GM18498 (cell line): Measurements from ENCODE around the gene TTLL11.
A peak's percentile ranks its signal among the peaks of the same experiment; 100 is the strongest.

Experiments used
- ATAC-seq: cut with Tn5 transposase; IDR thresholded peaks from one replicate; pipeline ENCODE4 v1.9.1; 2021; ENCODE audit warnings: mild to moderate bottlenecking, moderate library complexity; ENCODE audit not compliant: unreplicated experiment

The TTLL11 gene

GRCh38 chr9:122092611-122093506, at the start of gene TTLL11:
Gene TTLL11, minus strand, starts transcription at chr9:122093308. Its CDS starts 160 bp downstream, at chr9:122093148.
- ATAC-seq: peak; percentile 88

DNA sequence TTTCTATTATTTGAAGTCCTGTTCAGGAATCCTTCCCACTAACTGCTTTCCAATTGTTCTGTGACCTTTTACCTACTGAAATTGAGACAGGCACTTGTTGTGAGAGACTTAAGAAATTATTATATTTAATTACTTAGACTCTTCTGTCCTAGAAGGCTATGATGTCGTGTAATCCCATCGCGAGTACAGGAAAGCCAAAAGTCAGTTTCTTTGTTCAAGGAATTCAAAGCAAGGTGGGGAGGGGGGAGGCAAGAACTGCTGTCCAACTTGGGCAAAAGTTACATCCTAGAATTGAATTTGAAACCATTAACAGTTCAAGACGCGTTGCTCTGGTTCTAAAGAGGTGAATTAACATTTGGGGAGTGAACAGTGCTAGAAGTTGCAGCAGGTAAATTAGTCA, 48.6 kb upstream of the TTLL11 start:
- no peak for ATAC-seq

GRCh38 chr9:122140368-122141193, 47.5 kb upstream of the TTLL11 start:
- no peak for ATAC-seq

- no peak for ATAC-seq
Measured at GRCh38 chr9:122138560-122139268, 45.6 kb upstream of the TTLL11 start.

GRCh38 chr9:122135529-122135859, 42.4 kb upstream of the TTLL11 start:
- ATAC-seq: no peak

DNA sequence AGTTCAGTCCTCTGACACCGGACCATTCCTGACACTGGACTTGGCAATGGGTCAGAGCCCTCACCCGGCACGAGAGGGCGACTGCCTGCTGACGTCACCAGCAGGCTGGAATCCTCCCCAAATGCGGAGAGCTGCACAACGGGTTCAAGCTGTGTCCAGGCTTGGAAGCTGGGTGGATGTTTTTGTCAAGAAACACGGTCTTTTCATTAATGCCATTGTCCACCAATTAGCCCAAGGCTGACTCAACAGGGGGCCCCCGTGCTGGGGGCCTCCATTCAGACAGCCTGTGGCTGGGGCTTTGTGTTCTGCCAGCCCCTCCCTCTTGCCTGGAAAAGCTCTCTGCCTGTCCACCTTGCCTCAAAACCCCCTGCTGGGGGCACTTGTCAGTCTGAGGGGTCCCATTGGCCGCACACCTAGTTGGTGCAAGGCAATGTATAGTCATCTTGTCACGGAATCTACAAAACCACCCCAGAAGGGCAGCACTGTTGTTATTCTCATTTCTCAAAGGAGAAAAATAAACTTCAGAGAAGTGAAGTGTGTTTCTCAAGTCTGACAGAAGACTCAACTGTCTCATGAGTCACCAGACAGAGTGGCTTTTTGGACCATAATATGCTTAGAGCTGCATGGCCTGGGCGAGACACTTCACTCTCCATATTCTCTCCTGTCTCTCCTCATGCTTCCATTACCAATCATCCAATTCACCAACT, 41.9 kb upstream of the TTLL11 start:
- no peak for ATAC-seq

GRCh38 chr9:122133984-122134535, 41.0 kb upstream of the TTLL11 start:
- no peak for ATAC-seq

DNA sequence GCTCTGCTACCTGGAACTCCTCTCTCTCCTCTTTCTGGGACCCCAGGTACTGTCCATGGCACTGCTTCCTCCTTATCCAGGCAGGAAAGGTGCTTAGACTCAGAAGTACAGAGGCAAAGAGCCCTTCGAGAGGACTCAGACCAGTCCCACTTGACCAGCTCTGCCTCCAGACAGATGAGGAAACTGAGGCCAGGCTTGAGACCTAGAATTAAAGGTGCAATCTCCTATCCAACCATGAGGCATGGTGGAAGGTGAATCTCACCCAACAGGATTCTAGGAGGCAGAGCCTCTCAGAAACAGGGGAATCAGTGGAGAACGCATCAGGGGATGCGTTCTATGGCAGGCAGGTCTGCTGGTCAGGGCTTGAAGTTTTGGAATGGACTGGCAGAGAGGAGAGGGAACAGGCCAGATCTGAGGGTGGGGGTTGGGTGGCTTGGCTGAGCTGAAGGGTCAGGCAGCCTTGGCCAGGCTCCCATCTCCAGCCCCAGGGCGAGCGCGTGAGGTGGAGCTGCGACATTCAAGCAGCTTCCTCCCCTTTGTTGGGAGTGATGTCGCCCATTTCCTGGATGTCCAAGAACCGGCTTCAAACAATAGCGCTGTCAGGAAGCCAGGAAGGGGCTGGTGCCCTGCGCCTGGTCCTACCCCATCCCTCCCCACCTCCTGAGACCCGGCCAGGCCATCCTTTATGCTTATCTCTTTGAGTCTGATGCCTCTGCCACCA, 40.3 kb upstream of the TTLL11 start:
- ATAC-seq: no peak

GRCh38 chr9:122132539-122132938, 39.4 kb upstream of the TTLL11 start:
- ATAC-seq: no peak

DNA sequence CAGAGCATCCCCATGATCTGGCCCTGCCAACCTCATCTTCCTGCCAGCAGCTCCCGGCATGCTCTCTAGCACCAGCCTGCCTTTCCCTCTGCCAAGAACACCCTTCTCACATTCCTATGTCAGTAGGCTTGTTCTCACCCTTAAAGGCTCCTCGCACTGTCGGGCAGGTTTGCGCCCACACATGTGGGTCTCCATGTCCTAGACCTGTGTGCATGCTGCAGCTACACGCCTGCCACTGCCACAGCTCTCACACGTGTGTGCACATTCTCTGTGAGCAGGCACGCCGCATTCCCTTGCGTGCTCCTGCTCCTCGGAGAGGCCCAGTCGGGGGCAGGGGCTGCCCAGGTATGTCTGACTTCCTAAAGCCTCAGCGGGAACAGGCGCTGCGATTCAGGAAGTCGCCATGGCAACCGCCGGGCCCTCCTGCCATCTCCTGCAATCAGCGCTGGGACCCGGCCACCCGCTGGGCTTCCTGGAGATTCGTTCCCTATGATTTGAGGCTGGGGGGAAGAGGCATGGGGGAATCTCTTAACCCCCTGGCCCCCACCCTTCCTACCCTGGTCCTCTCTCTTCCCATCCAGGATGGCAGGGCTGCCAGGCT, 38.4 kb upstream of the TTLL11 start:
- ATAC-seq: no peak

DNA sequence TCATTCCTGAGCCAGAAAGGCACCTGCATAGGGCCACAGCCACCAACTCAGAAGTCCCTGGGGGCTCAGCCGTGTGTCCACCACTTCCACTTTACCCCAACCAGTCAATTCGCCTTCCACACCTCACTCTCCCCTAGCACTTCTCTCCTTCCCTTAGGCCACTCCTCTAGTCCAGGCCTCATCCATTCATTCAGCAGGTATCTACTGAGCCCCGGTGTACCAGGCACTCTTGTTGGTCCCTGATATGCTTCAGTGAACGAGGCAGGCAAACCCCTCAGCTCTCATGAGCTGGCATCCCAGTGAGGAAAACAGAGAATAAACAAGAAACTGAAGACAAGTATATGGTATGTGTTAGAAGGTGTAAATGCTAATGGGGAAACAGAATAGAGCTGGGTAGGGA, 37.7 kb upstream of the TTLL11 start:
- ATAC-seq: no peak

DNA sequence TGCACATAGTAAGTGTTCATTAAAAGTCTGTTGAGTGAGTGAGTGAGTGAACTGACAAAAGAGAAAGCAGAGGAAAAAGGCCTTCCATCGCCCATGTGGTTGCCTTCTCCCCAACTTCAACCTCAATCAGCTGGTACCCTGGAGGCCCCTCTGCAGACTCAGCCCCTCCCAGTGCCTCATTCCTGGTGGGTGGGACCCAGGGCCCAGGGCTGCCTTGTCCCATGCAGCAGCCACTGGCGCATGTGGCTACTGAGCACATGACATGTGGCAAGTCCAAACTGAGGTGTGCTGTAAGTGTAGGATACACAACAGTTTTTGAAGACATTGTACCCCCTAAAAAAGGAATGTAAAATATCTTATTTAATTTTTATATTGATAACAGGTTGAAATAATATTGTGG, 36.9 kb upstream of the TTLL11 start:
- no peak for ATAC-seq

GRCh38 chr9:122128969-122129343, 35.8 kb upstream of the TTLL11 start:
- no peak for ATAC-seq

DNA sequence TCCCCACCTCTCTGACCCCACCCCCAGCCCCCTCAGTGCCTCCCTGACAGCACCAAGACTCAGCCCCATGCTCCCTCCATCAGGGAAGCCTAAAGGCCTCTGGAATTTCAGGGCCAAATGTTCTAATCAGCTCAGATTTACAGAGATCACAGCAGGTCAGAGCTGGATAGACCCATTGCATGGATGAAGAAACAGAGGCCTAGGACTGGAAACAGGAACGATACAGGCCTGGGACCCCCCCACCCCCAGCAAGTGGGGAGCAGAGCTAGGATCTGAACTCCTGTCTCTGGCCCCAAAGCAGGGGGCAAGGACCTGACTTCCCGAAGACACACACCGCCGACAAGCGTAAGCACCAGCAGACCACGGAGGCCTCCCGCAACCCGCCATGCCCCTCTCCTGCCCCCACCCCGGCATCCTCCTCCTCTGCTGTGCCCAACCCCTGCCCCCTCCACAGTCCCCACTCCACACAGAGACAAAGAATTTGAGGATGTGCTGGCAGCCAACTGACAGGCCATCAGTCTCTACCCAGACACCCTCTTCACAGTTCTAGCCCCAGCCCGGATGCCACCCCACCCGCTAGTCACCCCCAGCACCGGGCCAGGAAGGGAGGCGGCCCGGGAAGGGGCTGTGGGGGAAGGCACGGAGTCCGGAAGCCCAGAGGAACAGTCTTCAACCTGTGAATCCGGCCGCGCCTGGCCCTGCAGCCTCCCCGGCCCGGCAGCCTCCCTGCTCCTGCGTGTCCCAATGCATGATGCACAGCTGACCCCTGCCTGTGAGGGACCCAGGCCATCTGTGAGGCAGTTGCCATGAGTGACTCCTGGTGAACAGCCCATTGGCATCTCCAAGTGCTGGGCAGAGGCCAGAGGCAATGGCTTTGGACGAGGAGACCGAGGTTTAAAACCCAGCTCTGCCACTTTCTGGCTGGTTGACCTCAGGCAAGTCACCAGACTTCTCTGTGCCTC, 35.2 kb upstream of the TTLL11 start:
- ATAC-seq: no peak

GRCh38 chr9:122127396-122127798, 34.3 kb upstream of the TTLL11 start:
- ATAC-seq: no peak

DNA sequence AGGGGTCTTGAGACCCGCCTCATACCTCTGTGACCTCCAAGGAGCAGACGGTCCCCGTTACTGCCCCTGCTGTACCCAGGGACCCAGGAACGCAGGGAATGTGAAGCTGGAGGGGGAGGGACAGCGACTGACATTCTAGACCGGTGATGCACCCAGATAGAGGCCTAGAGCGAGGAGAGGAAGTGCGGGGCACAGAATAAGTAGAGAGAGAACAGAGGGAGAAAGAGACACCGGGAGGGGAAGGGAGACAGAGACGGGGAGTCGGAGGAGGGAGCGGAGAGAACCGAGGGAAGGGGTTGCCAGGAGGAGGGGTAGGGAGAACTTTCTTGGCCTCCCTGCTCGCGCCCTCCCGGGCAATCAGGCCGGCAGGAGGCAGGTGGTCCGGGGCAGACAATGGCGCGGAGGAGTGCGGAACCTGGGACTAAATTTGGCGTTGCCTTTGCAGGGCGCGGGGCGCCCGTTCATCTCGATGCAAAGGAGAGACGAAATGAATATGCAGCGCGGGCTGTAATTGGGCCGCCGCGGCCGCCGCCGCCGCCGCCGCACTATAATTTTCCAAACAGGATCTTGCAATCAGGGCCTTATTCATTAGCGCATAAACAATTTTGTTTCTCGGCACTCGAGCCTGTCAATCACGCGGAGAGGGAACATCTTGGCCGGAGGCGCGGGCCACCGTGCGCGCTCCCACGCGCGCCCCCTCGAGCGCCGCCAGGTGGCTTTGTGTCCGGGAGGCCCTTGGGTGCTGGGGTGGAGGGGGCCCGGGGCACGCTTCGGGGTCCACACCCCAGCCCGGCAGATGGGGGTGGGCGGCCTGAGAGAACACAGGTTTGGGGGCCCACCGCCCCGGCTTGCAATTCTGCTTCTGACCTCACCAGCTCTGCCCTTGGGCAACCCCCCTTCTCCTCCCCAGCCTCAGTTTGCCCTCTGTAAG, 33.5 kb upstream of the TTLL11 start:
- no peak for ATAC-seq
